SU-DHL-6 (cell line): ENCODE measurements around the gene PARD6G.

Experiments used
- EZH2phosphoT487 ChIP-seq: fragments of 200-600 bp; sonication (generic), shearing (Covaris generic); conservative IDR thresholded peaks from 2 replicates; pipeline ENCODE4 v1.6.1; 2018; ENCODE audit warnings: mild to moderate bottlenecking, antibody characterized with exemption, low read length, moderate library complexity, mixed read lengths
- TF ChIP-seq, protein P1 (sequence below): fragments of 200-600 bp; sonication (generic); IDR thresholded peaks from one replicate; pipeline ENCODE4 v1.5.1; 2017; ENCODE audit warnings: antibody characterized with exemption, mild to moderate bottlenecking, low read length, moderate library complexity; ENCODE audit not compliant: insufficient read depth, poor library complexity, severe bottlenecking

DNA sequence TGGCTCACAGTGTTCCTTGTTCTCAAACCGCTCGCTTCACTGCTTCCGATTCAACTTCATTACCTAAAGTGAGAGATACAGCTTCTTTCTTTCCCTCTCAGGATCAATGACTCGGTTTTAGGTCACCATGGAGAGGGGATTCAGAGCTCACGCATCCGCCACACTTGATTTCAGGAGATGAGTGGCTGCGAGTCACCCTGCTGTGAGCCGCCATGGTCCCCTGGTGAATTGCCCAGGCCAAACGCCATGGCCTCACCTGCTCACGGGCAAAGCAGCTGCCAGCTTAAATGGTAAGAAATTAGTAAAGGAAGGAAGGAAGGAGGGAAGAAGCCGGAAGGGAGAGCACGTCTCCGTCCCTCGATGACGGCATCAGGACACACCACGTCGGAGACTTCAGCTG, 77.7 kb downstream of the PARD6G start:
- TF ChIP-seq, protein P1, sequence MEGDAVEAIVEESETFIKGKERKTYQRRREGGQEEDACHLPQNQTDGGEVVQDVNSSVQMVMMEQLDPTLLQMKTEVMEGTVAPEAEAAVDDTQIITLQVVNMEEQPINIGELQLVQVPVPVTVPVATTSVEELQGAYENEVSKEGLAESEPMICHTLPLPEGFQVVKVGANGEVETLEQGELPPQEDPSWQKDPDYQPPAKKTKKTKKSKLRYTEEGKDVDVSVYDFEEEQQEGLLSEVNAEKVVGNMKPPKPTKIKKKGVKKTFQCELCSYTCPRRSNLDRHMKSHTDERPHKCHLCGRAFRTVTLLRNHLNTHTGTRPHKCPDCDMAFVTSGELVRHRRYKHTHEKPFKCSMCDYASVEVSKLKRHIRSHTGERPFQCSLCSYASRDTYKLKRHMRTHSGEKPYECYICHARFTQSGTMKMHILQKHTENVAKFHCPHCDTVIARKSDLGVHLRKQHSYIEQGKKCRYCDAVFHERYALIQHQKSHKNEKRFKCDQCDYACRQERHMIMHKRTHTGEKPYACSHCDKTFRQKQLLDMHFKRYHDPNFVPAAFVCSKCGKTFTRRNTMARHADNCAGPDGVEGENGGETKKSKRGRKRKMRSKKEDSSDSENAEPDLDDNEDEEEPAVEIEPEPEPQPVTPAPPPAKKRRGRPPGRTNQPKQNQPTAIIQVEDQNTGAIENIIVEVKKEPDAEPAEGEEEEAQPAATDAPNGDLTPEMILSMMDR: no peak
- TF ChIP-seq EZH2phosphoT487: no peak
